Motor neuron (in vitro differentiated cells): ENCODE data around the gene GPRC5C. TPM values are rescaled to one million over a fixed set of nuclear protein-coding genes. Genes with fewer than 3 reads are reported as not detected.

ENCODE experiments used
- ATAC-seq, 8 experiments: fragments of 200-7000 bp; cut with Tn5 transposase; replicated peaks in 6 of 8; 2 replicates each; pipeline ENCODE4 v1.8.0; 2021; ENCODE audit warnings: mild to moderate bottlenecking in 8 of 8, moderate library complexity in 8 of 8
- H3K27ac ChIP-seq, 2 donors: fragments of 250-450 bp; sonication (Bioruptor Pico); 2 replicates each; pipeline ENCODE4 v1.9.0; 2021; ENCODE audit warnings: antibody characterized with exemption in 2 of 2, mild to moderate bottlenecking in 2 of 2, moderate library complexity in 1 of 2
- H3K4me1 ChIP-seq, 2 donors: fragments of 250-450 bp; sonication (Bioruptor Pico); replicated peaks in 1 of 2; 2 replicates each; pipeline ENCODE4 v1.6.1; 2021; ENCODE audit warnings: antibody characterized with exemption in 2 of 2, mild to moderate bottlenecking in 2 of 2, moderate library complexity in 1 of 2
- H3K4me3 ChIP-seq, 5 donors: fragments of 250-450 bp; sonication (Bioruptor Pico); 2 replicates each; pipeline ENCODE4 v1.9.0; 2021; ENCODE audit warnings: antibody characterized with exemption in 5 of 5, mild to moderate bottlenecking in 5 of 5, moderate library complexity in 4 of 5
- WGBS, 10 experiments: fragments of 450-650 bp; shearing (Covaris generic); methylation state at CpG; one replicate each; pipeline ENCODE4 v1.0.0; 2022; 5-methylcytosine and 5-hydroxymethylcytosine counted together
- in situ Hi-C, 9 experiments: fragments of 400-800 bp; cut with MboI; loops; one replicate each; pipeline ENCODE4 v1.15.0; 2021; ENCODE audit warnings: low sequenced_read_pairs in 9 of 9, low pct_unique_long_range_greater_than_20kb in 2 of 9; ENCODE audit not compliant: unreplicated experiment in 9 of 9
- total RNA-seq, 8 experiments: library from RNA; unstranded; fragments of 300-600 nt; gene quantifications; 2 replicates each; pipeline versions ENCODE4 v1.2.3 to v1.2.4, GENCODE V29; 2022

GPRC5C gene
- total RNA-seq, 8 experiments from 2014 or later: 1.2 to 39.7 (median 19.8) TPM

DNA sequence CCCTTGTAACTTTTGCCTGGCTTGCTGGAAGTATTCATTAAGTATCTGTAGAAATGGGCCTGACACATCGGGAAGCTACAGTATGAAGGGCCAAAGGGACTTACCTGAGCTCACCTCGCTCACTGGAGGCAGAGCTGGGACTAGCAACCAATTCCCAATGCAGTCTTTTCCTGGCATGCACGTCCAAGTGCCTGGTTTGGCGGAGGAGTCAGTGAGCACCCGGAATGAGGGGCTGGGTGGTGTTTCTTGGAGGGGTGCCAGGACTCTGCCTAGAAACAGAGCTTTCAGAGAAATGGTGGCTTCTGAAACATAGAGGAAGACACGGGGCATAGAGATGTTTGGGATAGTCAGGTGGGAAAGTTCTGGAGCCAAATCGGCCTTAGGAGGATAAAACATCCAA, 18.4 kb upstream of the GPRC5C start:
- in situ Hi-C loops: no loop called here
- no peak for ATAC-seq
- H3K27ac ChIP-seq: no peak overlapping the region
- 56 to 100% (median 83%) methylated on average over 1 to 7 of the region's 7 CpGs; no CpG with 5 or more reads in 4 of the 10 experiments for WGBS, 10 experiments
- H3K4me1 ChIP-seq: peaks cover 0 to 5% of the 10 kb centered on the region in 2 donors
- no peak overlapping the region for H3K4me3 ChIP-seq

DNA sequence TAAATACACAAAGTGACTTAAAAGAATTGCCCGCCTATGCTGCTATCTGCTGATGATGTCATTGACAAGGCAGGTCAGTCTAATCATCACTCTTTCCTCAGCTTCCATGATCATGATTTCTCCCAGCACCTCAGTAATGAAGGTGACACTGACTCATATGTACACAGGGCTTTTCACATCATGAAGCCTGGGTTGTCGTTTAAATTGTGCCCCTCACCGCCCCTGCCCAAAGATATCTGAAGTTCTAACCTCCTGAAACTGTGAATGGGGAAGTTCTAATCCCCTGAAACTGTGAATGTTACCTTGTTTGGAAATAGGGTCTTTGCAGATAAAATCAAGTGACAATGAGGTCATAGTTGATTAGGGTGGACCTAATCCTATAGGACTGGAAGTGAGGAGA, 17.4 kb upstream of the GPRC5C start:
- Histone ChIP-seq H3K4me3 (no peak overlapping the region), H3K27ac (no peak overlapping the region), H3K4me1 (no peaks in the 10 kb centered on the region)
- in situ Hi-C loops: no loop called here
- peak in 3 of 8 experiments; percentile 35 to 81 (median 65) for ATAC-seq
- 56 to 100% (median 80%) methylated on average over 1 to 3 of the region's 3 CpGs for WGBS, 10 experiments

DNA sequence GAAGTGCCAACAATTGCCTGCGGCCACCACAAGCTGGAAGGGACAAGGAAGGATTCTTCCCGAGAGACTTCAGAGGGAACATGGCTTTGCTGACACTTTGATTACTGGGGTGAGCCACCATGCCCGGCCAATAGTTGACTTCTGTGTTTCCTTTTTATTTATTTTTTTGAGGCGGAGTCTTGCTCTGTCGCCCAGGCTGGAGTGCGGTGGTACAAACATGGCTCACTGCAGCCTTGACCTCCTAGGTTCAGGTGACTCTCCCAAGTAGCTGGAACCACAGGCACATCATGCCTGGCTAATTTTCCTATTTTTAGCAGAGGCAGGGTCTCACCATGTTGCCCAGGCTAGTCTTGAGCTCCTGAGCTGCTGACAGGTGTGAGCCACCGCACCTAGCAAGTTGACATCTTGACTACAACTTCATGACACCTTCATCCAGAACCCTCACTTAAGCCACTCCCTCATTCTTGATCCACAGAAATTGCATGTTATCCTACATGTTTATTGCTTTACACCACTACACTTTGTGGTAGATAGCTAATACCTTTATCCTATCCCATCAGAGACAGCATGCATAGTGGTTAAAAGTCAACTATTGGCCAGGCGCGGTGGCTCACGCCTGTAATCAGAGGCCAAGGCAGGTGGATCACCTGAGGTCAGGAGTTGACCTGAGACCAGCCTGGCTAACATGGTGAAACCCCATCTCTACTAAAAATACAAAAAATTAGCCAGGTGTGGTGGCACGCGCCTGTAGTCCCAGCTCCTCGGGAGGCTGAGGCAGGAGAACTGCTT, 16.1 kb upstream of the GPRC5C start:
- in situ Hi-C loops: no loop called here
- 83 to 100% (median 97%) methylated on average over 1 to 10 of the region's 13 CpGs; no CpG with 5 or more reads in 1 of the 10 experiments for WGBS, 10 experiments
- no peak overlapping the region for H3K4me3 ChIP-seq
- no peak overlapping the region for H3K27ac ChIP-seq
- H3K4me1 ChIP-seq: no peaks in the 10 kb centered on the region
- ATAC-seq: no peak

DNA sequence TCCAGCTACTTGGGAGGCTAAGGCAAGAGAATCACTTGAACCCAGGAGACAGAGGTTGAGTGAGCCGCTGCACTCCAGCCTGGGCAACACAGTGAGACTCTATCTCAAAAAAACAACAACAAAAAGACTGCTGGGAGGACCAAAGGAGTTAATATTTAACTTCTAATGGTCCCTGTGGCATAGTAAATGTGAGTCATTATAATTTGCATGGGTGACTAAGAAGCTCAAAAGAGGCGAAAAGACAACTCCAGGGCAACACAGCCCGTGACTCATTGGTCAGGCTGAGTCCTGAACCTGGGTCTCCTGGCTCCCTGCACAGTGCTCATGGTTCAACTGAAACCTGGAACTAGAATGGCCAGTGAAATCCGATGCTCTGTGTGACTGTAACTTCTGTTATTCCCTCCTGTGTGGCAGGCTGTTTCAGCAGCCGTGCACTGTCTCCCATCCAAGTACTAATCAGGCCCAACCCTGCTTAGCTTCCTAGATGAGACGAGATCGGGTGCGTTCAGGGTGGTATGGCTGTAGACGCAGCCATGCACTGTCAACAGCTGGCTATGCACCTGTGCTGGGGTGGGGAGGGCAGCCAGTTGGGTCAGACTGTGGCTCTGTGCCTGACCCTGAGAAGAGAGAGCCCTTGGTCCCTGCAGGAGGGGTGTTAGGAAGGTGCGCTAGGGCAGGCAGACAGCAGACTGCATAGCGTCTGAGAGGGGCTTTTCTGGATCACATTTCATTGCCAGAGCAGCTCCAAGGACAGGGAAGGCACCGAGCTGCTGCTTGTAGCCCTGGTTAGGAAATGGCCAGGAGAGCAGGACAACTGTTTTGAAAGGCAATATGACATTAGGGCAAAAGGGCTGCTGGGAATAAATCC, 14.5 kb upstream of the GPRC5C start:
- Histone ChIP-seq H3K4me1 (no peaks in the 10 kb centered on the region), H3K27ac (no peak overlapping the region), H3K4me3 (no peak overlapping the region)
- WGBS, 10 experiments: 0 to 72% (median 47%) methylated on average over 1 to 5 of the region's 12 CpGs; no CpG with 5 or more reads in 3 of the 10 experiments
- peak in 3 of 8 experiments; percentile 47 to 100 (median 100) for ATAC-seq
- in situ Hi-C loops: no loop called here

DNA sequence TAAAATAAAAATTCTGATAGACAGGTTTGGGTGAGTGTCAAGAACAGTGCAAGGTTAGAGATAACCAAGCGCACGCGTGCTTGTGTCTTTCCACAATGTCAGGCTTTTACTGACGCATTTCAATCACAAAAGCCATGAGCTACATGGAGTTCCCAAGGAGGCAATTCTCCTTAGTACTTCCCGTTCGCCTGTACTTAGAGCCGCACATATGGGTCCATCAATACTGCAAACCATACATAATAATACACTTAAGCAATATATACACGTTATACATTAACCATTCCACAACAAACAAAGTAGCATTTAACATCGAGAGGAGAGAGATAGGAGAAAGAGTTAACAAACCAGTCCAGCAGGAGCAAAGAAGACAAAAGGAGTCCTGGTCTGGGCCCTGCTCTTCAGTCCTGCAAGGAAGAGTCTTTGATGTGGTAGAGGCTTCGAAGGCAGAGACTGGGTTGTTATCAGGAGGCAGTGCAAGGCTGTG, 11.9 kb upstream of the GPRC5C start:
- Histone ChIP-seq H3K4me1 (no peaks in the 10 kb centered on the region), H3K27ac (no peak overlapping the region), H3K4me3 (no peak overlapping the region)
- in situ Hi-C loops: no loop called here
- 63 to 100% (median 81%) methylated on average over 1 to 9 of the region's 10 CpGs for WGBS, 10 experiments
- no peak for ATAC-seq

DNA sequence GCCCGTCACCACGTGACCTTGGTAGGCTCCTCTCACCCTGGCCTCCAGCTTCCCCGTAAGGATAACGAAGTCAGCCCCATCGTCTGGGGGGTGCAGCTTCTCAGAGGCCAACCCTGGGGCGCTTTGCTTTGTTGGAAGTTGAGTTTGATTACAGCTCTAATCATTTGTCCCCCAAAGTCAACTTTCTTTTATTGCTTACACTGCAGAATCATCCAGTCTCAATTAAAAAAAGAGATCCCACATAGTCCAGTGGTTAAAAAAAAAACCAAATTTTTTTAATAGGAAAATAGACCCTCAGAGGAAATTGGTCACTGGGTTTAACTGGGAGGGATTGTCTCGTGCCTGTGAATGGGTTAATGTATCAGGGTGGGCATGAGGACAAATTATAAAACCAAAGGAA, 7.8 kb upstream of the GPRC5C start:
- H3K4me3 ChIP-seq: no peak overlapping the region
- no peak for ATAC-seq
- in situ Hi-C loops: no loop called here
- H3K4me1 ChIP-seq: peaks cover 0 to 12% of the 10 kb centered on the region in 2 donors
- WGBS, 10 experiments: 33 to 100% (median 67%) methylated on average over 1 to 6 of the region's 7 CpGs; no CpG with 5 or more reads in 1 of the 10 experiments
- H3K27ac ChIP-seq: no peak overlapping the region

DNA sequence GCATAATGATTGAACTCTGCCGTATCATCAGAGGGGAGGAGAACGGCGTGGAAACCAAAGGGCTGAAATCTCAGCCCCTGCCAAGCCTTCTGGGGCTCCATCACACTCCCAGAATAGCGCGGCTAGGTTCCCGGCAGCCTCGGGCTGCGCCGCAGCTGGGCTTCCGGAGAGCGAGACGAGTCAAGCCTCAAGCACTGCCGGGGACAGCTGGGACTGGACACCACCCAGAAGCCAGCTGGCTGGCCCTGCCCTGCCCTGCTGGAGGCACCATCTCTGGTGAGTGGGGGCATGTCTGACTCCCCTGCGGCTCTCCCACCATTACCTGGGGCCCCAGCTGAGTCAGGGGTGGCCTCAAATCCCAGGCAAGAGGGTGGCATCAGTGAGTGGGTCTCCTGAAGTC, 7.2 kb upstream of the GPRC5C start:
- in situ Hi-C loops: no loop called here
- Histone ChIP-seq H3K27ac (no peak overlapping the region), H3K4me3 (no peak overlapping the region), H3K4me1 (peaks cover under 1 to 15% of the 10 kb centered on the region in 2 donors)
- peak in 7 of 8 experiments; percentile 23 to 78 (median 35) for ATAC-seq
- 20 to 83% (median 71%) methylated on average over 1 to 7 of the region's 14 CpGs; no CpG with 5 or more reads in 3 of the 10 experiments for WGBS, 10 experiments

DNA sequence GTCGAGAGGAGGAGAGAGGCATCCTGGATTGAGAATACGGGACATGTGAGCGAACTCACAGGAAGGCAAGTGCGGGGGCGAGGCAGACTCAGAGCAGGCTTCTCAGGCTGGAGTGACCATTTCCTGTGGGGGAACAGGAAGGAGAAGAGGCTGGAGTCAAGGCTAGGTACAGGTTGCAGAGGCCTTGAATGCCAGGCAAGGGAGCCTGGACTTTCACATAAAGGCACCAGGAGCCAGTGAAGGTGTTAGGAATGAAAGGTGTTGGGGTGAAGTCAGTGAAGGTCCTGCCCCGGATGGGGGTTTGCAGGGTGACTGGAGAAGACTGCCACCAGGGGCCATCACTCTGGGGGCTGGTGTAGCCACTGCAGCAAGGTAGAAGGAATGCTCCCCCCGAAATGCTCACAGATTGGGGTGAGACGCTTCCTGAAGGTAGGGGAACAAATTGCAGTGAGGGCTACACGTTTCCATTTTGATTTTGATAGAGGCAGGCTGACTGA, 5.3 kb upstream of the GPRC5C start:
- ATAC-seq: no peak
- 0 to 100% (median 75%) methylated on average over 1 to 7 of the region's 9 CpGs; no CpG with 5 or more reads in 3 of the 10 experiments for whole genome bisulfite sequencing, 10 experiments
- H3K27ac ChIP-seq: no peak overlapping the region
- in situ Hi-C loops: no loop called here
- peaks cover 15 to 23% of the 10 kb centered on the region in 2 donors for H3K4me1 ChIP-seq
- H3K4me3 ChIP-seq: no peak overlapping the region

DNA sequence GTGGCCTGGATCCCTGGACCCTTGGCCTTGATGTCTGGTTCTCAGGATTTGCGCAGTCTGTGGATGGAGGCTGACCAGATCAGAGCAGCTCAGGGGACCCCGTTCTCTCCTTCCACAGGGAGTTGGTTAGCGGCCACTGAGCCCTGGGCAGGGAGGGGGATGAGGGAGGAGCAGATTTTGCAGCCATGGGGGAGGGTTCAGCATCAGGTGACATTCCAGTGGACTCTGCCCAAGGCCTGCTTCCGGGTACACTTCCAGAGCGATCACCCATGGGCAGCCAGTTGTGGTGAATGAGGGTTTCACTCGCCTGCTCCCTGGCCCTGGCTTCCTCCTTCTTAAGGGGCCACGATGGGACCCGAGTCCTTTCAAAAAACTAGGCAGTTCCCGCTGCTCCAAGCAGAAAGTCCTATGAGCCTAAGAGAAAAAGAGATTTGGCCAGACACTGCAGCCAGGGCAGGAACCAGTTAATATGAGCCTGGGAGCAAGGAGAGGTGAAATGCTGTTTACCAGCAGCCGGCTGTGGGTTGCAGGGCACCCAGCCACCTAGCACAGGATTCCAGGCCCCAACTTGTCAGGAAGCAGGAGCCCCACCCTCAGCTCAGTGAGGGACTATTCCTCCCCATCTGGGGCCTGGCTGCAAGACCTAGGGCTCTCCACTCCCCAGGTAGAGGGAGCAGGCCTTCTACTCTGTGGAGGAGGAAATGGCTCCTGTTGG, 4.7 kb upstream of the GPRC5C start:
- 40 to 88% (median 51%) methylated on average over 1 to 6 of the region's 10 CpGs; no CpG with 5 or more reads in 6 of the 10 experiments for WGBS, 10 experiments
- in situ Hi-C loops: no loop called here
- H3K27ac ChIP-seq: no peak overlapping the region
- peaks cover 15 to 23% of the 10 kb centered on the region in 2 donors for H3K4me1 ChIP-seq
- no peak overlapping the region for H3K4me3 ChIP-seq
- ATAC-seq: no peak

DNA sequence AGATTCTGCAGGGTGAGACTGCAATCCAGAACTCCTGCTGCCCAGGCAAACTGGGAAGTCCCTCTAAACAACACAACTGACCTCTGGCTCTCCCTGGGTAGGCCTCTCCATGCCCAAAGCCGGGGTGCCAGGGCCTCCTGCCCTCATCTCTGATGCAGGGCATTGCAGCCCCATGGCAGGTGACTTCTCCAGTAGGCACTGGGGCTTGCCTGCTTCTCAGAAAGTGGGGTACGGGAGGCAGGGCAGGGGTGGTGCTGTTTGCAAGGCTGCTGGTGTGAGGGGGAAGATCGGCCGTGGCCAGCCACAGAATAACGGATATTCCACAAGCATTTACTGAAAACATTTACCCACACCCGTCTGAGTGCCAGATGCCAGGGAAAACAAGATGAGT, 4.1 kb upstream of the GPRC5C start:
- peaks cover 15 to 23% of the 10 kb centered on the region in 2 donors for H3K4me1 ChIP-seq
- H3K27ac ChIP-seq: no peak overlapping the region
- in situ Hi-C loops: no loop called here
- 33 to 96% (median 76%) methylated on average over 1 to 3 of the region's 6 CpGs; no CpG with 5 or more reads in 6 of the 10 experiments for WGBS, 10 experiments
- no peak for ATAC-seq
- H3K4me3 ChIP-seq: no peak overlapping the region

DNA sequence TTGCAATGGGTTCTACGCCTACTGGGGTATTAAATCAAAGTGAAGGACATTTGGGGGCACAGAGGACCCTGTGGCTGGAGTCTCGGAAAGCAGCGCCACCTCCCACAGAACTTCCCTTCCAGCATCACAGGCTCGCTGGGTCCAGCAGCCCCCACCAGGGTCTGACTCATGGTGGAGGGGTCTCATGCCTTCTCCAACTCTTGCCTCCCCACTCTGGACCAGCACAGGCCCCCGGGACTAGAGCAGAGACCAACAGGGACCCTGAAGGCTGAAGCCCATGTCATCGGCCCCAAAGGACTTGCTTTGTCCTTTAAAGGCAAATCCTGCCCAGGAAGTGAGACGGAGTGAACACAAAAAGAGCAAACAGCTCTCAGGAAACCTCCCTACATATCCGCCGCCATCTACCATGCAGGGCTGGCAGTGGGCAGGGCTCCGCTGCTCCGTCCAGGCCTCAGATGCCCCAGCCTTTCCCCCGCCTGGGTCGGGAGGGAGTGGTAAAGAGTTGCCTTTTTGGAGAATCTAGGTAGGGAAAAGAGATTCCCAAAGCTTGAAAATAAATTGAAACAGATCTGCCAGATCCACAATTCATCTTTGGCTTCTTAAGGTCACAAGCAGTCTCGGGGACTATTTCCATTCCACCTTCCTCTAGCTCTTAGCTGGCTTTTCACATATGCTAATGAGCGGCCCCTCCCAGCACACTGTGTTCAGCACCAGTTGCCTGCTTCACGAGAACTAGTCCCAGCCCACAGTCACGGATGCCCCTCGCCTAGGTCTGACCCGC, 2.1 kb upstream of the GPRC5C start:
- in situ Hi-C loops: no loop called here
- peak overlapping the region in 3 of 5 donors; percentile 63 to 79 (median 64) for H3K4me3 ChIP-seq
- 40 to 100% (median 70%) methylated on average over 1 to 8 of the region's 19 CpGs; no CpG with 5 or more reads in 2 of the 10 experiments for WGBS, 10 experiments
- H3K27ac ChIP-seq: peak overlapping the region in 1 of 2 donors; percentile 88
- peaks cover 15 to 31% of the 10 kb centered on the region in 2 donors for H3K4me1 ChIP-seq
- peak; percentile 3 to 57 (median 23) for ATAC-seq

DNA sequence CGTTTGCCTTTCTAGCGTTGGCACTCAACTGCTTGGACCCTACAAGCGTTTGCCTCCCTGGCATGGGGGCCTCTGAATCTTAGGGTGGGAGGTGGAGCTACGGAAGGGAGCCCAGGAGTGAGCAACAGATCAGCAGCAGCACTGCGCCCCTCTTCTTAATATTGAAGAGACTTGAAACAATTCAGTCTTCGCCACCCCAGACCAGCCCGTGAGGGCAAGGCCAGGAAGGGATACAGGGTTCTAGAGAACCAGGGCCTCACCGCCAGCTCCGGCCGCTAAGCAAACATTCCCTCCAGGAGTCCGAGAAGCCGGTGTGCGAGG, 1.5 kb upstream of the GPRC5C start:
- ATAC-seq: no peak
- in situ Hi-C loops: no loop called here
- Histone ChIP-seq H3K4me3 (peak overlapping the region; percentile 41 to 79 (median 63)), H3K27ac (peak overlapping the region; percentile 16 to 88), H3K4me1 (peaks cover 15 to 31% of the 10 kb centered on the region in 2 donors)
- WGBS, 10 experiments: 0 to 42% (median 4%) methylated on average over 1 to 5 of the region's 13 CpGs; no CpG with 5 or more reads in 5 of the 10 experiments
